Activated B cell treated with CpG ODN at 0.5 μM for 24 hours (primary cell): Measurements from ENCODE around the gene GPR141. TPM values are rescaled to one million over a fixed set of nuclear protein-coding genes. Genes with fewer than 3 reads are reported as not detected.

Source experiments
- ATAC-seq: fragments of 200-7000 bp; cut with Tn5 transposase; one replicate; pipeline ENCODE4 v1.10.0; 2021; ENCODE audit warnings: low read depth, mild to moderate bottlenecking, moderate library complexity
- CTCF ChIA-PET: fragments of 350-600 bp; sonication (Branson Sonifier 250); formaldehyde crosslinking; loops from one replicate; lab custom pipeline; 2021; ENCODE audit warnings: antibody characterized with exemption; lab: Charles Lee
- POLR2A ChIA-PET: fragments of 350-600 bp; sonication (Branson Sonifier 250); formaldehyde crosslinking; loops from one replicate; lab custom pipeline; 2021; ENCODE audit warnings: antibody characterized with exemption; lab: Charles Lee
- DNase-seq: peaks from one replicate; pipeline ENCODE4 v3.0.0; 2022
- H3K27ac Mint-ChIP-seq: one replicate; pipeline ENCODE4 v1.8.0; 2020; ENCODE audit warnings: mixed read lengths
- H3K27me3 Mint-ChIP-seq: one replicate; pipeline ENCODE4 v1.8.0; 2021; ENCODE audit warnings: mixed read lengths
- H3K36me3 Mint-ChIP-seq: one replicate; pipeline ENCODE4 v1.8.0; 2021; ENCODE audit warnings: low read depth, mixed read lengths
- H3K4me1 Mint-ChIP-seq: one replicate; pipeline ENCODE4 v1.8.0; 2021; ENCODE audit warnings: mixed read lengths
- H3K4me3 Mint-ChIP-seq: one replicate; pipeline ENCODE4 v1.8.0; 2020; ENCODE audit warnings: mild to moderate bottlenecking, mixed read lengths
- H3K9me3 Mint-ChIP-seq: one replicate; pipeline ENCODE4 v1.8.0; 2020; ENCODE audit warnings: mixed read lengths
- CTCF ChIP-seq: fragments of 200-600 bp; IDR thresholded peaks from one replicate; pipeline ENCODE4 v1.8.0; 2022; ENCODE audit warnings: antibody characterized with exemption, mild to moderate bottlenecking
- intact Hi-C: fragments of 100-400 bp; cut with micrococcal nuclease; formaldehyde crosslinking; loops from one replicate; pipeline ENCODE4 v1.15.1; 2024
- total RNA-seq: library from RNA; stranded (reverse); gene quantifications from 2 replicates; pipeline ENCODE4 v1.2.3, GENCODE V29; 2022

The GPR141 gene
- total RNA-seq, 1 donor from 2014 or later: not detected

GRCh38 chr7:37786741-37787569, 103.4 kb downstream of the GPR141 start:
- CTCF ChIA-PET: interaction anchor here (1.1 to 2.4 kb wide), 2 partner anchors 17 to 46 kb away, joined by 4 to 10 read pairs; no protein-coding TSS in a partner anchor
- POLR2A ChIA-PET: interaction anchor here (0.7 to 1.2 kb wide), 3 partner anchors 13 to 339 kb away, joined by 3 to 5 read pairs (median 3); partner anchors contain the start of gene ELMO1

More at GRCh38 chr7:37786741-37787569, 103.4 kb downstream of the GPR141 start:
- peak; percentile 89 for ATAC-seq
- Mint-ChIP-seq H3K36me3 (no peaks in the 10 kb centered on the region), H3K4me1 (peaks cover 41% of the 10 kb centered on the region), H3K4me3 (peak overlapping the region; percentile 74), H3K27me3 (no peaks in the 10 kb centered on the region), H3K9me3 (no peaks in the 10 kb centered on the region), H3K27ac (peak overlapping the region; percentile 99)
- no peak for DNase-seq
- intact Hi-C loops: loop anchor here (1.0 to 10.0 kb wide), 7 partner anchors 46 to 1835 kb away; partner anchors contain the start of genes ELMO1, GPR141, RALA and STARD3NL
- no peak for TF ChIP-seq CTCF

Other genes with a start within 250 kb of the GPR141 start
- gene ELMO1, start 234.9 kb upstream of the GPR141 start, total RNA-seq: 108 and 132 TPM in 2 replicates
- not detected in 2 replicates for gene NME8, start 164.8 kb downstream of the GPR141 start, total RNA-seq
- not detected in 2 replicates for gene SFRP4, start 233.1 kb downstream of the GPR141 start, total RNA-seq
- gene EPDR1, start 236.9 kb downstream of the GPR141 start, total RNA-seq: 0.22 and 0.69 TPM in 2 replicates